GM12864 (cell line): ENCODE results near the gene ELK4.
A peak's percentile ranks its signal among the peaks of the same experiment; 100 is the strongest.
"Not testable (repeated sequence)": the region's sequence is repeated elsewhere in the genome, so short reads cannot be mapped to it uniquely, and the experiment has no call there.

ENCODE experiments used
- DNase-seq: peaks from one replicate; pipeline ENCODE4 v3.0.0-alpha.2; 2011; ENCODE audit warnings: low read depth
- H3K4me3 ChIP-seq: 2 replicates; pipeline ENCODE4 v1.5.1; 2011; ENCODE audit warnings: mild to moderate bottlenecking, low read depth, low read length, control low read depth
- CTCF ChIP-seq: IDR thresholded peaks from 2 replicates; pipeline ENCODE4 v1.5.1; 2011; ENCODE audit warnings: low read depth, mild to moderate bottlenecking, moderate library complexity, low read length, control low read depth, inconsistent platforms; ENCODE audit errors: missing control alignments

Gene ELK4

GRCh38 chr1:205636732-205637131, 4.9 kb upstream of the ELK4 start:
- H3K4me3 ChIP-seq = no peak overlapping the region
- TF ChIP-seq CTCF = no peak
- DNase-seq = no peak

GRCh38 chr1:205636138-205636530, 4.3 kb upstream of the ELK4 start:
- not testable (repeated sequence) for DNase-seq, H3K4me3 ChIP-seq

- TF ChIP-seq CTCF = no peak
- H3K4me3 ChIP-seq = no peak overlapping the region
- no peak for DNase-seq
Observed at GRCh38 chr1:205633421-205633976, 1.7 kb upstream of the ELK4 start.

- H3K4me3 ChIP-seq = peak overlapping the region; percentile 88; the same call in 1 of the 2 replicates
- TF ChIP-seq CTCF = no peak
- DNase-seq = no peak
Observed at GRCh38 chr1:205632669-205633169, 908 bp upstream of the ELK4 start.

- DNase-seq = peak; percentile 90
- H3K4me3 ChIP-seq = peak overlapping the region; percentile 88
- no peak for TF ChIP-seq CTCF
Observed at GRCh38 chr1:205631010-205631767, 622 bp downstream of the ELK4 start.

GRCh38 chr1:205630651-205631009, 1.2 kb downstream of the ELK4 start:
- peak overlapping the region; percentile 88 for H3K4me3 ChIP-seq
- TF ChIP-seq CTCF = no peak
- no peak for DNase-seq

GRCh38 chr1:205630241-205630640, 1.6 kb downstream of the ELK4 start:
- DNase-seq = no peak
- H3K4me3 ChIP-seq = peak overlapping the region; percentile 88
- no peak for TF ChIP-seq CTCF
